ENCODE data around the gene PPIG. TPM values are rescaled to one million over a fixed set of nuclear protein-coding genes. Genes with fewer than 3 reads are reported as not detected.

Gene PPIG
- total RNA-seq, 2 donors from 2014 or later, result 59.5 to 72.7 TPM

DNA sequence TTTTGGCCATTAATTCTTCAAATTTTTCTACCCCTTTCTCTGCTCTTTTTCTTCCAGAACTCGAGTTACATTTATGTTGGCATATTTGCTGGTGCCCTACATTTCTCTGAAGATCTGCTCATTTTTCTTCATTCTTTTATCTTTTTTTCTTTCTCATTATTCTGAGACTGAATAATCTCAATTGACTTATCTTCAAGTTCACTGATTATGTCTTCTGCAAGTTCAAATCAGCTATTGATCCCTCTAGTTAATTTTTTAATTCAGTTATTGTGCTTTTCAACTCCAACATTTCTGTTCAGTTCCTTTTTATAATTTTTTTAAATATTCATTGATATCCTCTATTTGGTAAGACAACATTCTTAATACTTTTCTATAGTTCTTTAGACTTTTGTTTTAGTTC, 106.8 kb downstream of the PPIG start:
- Mint-ChIP-seq H3K4me3 (no peak overlapping the region), H3K9me3 (peaks cover 20% of the 10 kb centered on the region), H3K36me3 (ENCODE audit: low read depth) (peaks cover 9% of the 10 kb centered on the region), H3K27me3 (ENCODE audit: insufficient read depth) (peaks cover 17% of the 10 kb centered on the region), H3K4me1 (no peaks in the 10 kb centered on the region), H3K27ac (no peak overlapping the region)
- H3K9ac ChIP-seq (ENCODE audit: extremely low read depth, low read length, poor library complexity, severe bottlenecking), result no peak overlapping the region
- WGBS, 2 experiments (ENCODE audit: insufficient coverage in 1 of 2, insufficient read length in 1 of 2), result 64 to 68% methylated on average over 1 of the region's 1 CpG
- no peaks in the 10 kb centered on the region for H3K4me1 ChIP-seq (ENCODE audit: control insufficient read depth, insufficient read depth, low read length)
- H3K27ac ChIP-seq (ENCODE audit: low read depth, low read length), result no peak overlapping the region
- DNase-seq, result no peak
- H3K36me3 ChIP-seq (ENCODE audit: control insufficient read depth, insufficient read depth, low read length), result peaks cover 4% of the 10 kb centered on the region
- peaks cover 5% of the 10 kb centered on the region for H3K27me3 ChIP-seq (ENCODE audit: control insufficient read depth, insufficient read depth, low read length, poor library complexity, severe bottlenecking)
- no peak overlapping the region for H3K4me3 ChIP-seq (ENCODE audit: low read length)
- TF ChIP-seq, protein P1, sequence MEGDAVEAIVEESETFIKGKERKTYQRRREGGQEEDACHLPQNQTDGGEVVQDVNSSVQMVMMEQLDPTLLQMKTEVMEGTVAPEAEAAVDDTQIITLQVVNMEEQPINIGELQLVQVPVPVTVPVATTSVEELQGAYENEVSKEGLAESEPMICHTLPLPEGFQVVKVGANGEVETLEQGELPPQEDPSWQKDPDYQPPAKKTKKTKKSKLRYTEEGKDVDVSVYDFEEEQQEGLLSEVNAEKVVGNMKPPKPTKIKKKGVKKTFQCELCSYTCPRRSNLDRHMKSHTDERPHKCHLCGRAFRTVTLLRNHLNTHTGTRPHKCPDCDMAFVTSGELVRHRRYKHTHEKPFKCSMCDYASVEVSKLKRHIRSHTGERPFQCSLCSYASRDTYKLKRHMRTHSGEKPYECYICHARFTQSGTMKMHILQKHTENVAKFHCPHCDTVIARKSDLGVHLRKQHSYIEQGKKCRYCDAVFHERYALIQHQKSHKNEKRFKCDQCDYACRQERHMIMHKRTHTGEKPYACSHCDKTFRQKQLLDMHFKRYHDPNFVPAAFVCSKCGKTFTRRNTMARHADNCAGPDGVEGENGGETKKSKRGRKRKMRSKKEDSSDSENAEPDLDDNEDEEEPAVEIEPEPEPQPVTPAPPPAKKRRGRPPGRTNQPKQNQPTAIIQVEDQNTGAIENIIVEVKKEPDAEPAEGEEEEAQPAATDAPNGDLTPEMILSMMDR (conservative IDR thresholded peaks at IDR 0.05), result no peak
- no peaks in the 10 kb centered on the region for H3K9me3 ChIP-seq (ENCODE audit: control insufficient read depth, low read length)

Other genes with a start within 250 kb of the PPIG start
- gene LRP2, start 221.8 kb upstream of the PPIG start, total RNA-seq, result 1 to 10 TPM; 2.2 to 3.5 TPM
- 1 to 10 TPM; 3.2 to 6.5 TPM for gene BBS5, start 104.9 kb upstream of the PPIG start, total RNA-seq
- not detected for gene KLHL41, start 74.6 kb upstream of the PPIG start, total RNA-seq
- 10 to 100 TPM; 45.2 to 56.0 TPM for gene FASTKD1, start 10.5 kb upstream of the PPIG start, total RNA-seq
- gene CFAP210, start 110.1 kb downstream of the PPIG start, total RNA-seq, result 1 to 10 TPM in 1 of 2 donors, under 1 TPM in 1; 0.70 to 1.9 TPM
- gene PHOSPHO2, start 110.1 kb downstream of the PPIG start, total RNA-seq, result 1 to 10 TPM; 6.3 to 7.3 TPM
- gene KLHL23, start 149.5 kb downstream of the PPIG start, total RNA-seq, result 10 to 100 TPM; 43.4 to 61.9 TPM
- 100 to 1,000 TPM; 182 to 208 TPM for gene SSB, start 214.5 kb downstream of the PPIG start, total RNA-seq
- 100 to 1,000 TPM in 1 of 2 donors, 10 to 100 TPM in 1; 76.1 to 102 TPM for gene METTL5, start 240.6 kb downstream of the PPIG start, total RNA-seq
- gene UBR3, start 243.1 kb downstream of the PPIG start, total RNA-seq, result 10 to 100 TPM; 20.4 to 24.8 TPM

Data from endodermal cell (in vitro differentiated cells).